ENCODE results near the gene ITM2C. TPM values are rescaled to one million over a fixed set of nuclear protein-coding genes. Genes with fewer than 3 reads are reported as not detected.
A peak's percentile ranks its signal among the peaks of the same experiment; 100 is the strongest.

The ITM2C gene
- total and polyA plus RNA-seq, 9 of the 15 experiments (the other 6 are each of a cell fraction or from before 2014, with no cell fraction given), result 0.49 to 58.8 (median 21.5) TPM

GRCh38 chr2:230905448-230906421, 41.0 kb downstream of the ITM2C start (continued):
- TF ChIP-seq CBX8 (IDR thresholded peaks at IDR 0.05; ENCODE audit: borderline replicate concordance, extremely low read depth, low read depth, low read length, poor library complexity, severe bottlenecking) (no peak), HCFC1 (IDR thresholded peaks at IDR 0.05; ENCODE audit: low read depth, low read length) (no peak), KLF6 (CRISPR knock-in tag; IDR thresholded peaks at IDR 0.05; ENCODE audit: borderline replicate concordance) (no peak), SAFB (IDR thresholded peaks at IDR 0.05; ENCODE audit: borderline replicate concordance, low read depth, low read length) (no peak), LEF1 (IDR thresholded peaks at IDR 0.05) (peak; percentile 79), NCOA6 (IDR thresholded peaks at IDR 0.05) (no peak), NCOR1 (IDR thresholded peaks at IDR 0.05) (peak; percentile 48), IFI16 (CRISPR knock-in tag; IDR thresholded peaks at IDR 0.05) (no peak), ZNF165 (CRISPR knock-in tag; IDR thresholded peaks at IDR 0.05; ENCODE audit: borderline replicate concordance) (no peak), ZNF121 (CRISPR knock-in tag; conservative IDR thresholded peaks at IDR 0.05) (no peak), RHOXF2B (CRISPR knock-in tag; conservative IDR thresholded peaks at IDR 0.05) (no peak), ARID1B (IDR thresholded peaks at IDR 0.05) (peak; percentile 81), ADNP (tag; IDR thresholded peaks at IDR 0.05) (no peak), POU5F1 (IDR thresholded peaks at IDR 0.05; ENCODE audit: borderline replicate concordance, low read depth, low read length, partially characterized antibody) (no peak), SNIP1 (IDR thresholded peaks at IDR 0.05; ENCODE audit: low read depth) (no peak), KDM4B (IDR thresholded peaks at IDR 0.05; ENCODE audit: borderline replicate concordance in 2 of 2, low read depth in 1 of 2) (no peak)
- TF ChIP-seq, protein P1, sequence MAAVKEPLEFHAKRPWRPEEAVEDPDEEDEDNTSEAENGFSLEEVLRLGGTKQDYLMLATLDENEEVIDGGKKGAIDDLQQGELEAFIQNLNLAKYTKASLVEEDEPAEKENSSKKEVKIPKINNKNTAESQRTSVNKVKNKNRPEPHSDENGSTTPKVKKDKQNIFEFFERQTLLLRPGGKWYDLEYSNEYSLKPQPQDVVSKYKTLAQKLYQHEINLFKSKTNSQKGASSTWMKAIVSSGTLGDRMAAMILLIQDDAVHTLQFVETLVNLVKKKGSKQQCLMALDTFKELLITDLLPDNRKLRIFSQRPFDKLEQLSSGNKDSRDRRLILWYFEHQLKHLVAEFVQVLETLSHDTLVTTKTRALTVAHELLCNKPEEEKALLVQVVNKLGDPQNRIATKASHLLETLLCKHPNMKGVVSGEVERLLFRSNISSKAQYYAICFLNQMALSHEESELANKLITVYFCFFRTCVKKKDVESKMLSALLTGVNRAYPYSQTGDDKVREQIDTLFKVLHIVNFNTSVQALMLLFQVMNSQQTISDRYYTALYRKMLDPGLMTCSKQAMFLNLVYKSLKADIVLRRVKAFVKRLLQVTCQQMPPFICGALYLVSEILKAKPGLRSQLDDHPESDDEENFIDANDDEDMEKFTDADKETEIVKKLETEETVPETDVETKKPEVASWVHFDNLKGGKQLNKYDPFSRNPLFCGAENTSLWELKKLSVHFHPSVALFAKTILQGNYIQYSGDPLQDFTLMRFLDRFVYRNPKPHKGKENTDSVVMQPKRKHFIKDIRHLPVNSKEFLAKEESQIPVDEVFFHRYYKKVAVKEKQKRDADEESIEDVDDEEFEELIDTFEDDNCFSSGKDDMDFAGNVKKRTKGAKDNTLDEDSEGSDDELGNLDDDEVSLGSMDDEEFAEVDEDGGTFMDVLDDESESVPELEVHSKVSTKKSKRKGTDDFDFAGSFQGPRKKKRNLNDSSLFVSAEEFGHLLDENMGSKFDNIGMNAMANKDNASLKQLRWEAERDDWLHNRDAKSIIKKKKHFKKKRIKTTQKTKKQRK (IDR thresholded peaks at IDR 0.05; ENCODE audit: borderline replicate concordance, low read depth, low read length), result no peak
- TF ChIP-seq, protein P2, sequence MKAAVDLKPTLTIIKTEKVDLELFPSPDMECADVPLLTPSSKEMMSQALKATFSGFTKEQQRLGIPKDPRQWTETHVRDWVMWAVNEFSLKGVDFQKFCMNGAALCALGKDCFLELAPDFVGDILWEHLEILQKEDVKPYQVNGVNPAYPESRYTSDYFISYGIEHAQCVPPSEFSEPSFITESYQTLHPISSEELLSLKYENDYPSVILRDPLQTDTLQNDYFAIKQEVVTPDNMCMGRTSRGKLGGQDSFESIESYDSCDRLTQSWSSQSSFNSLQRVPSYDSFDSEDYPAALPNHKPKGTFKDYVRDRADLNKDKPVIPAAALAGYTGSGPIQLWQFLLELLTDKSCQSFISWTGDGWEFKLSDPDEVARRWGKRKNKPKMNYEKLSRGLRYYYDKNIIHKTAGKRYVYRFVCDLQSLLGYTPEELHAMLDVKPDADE (conservative IDR thresholded peaks at IDR 0.05; ENCODE audit: control insufficient read depth, low read depth, low read length), result no peak
